Measurements from ENCODE around the gene PPM1A.

The PPM1A gene

GRCh38 chr14:60233251-60233650 lies 15.8 kb upstream of the PPM1A start:
- Histone ChIP-seq H3K79me1 (ENCODE audit: low read depth, low read length) (no peaks in the 10 kb centered on the region), H2BK5ac (ENCODE audit: low read length) (no peak overlapping the region), H4K8ac (ENCODE audit: low read depth, low read length) (no peak overlapping the region), H4K91ac (ENCODE audit: low read depth, low read length, poor library complexity) (no peak overlapping the region), H3K36me3 (replicated peaks in 1 of 2; ENCODE audit: control insufficient read depth in 2 of 2, insufficient read depth in 2 of 2, low read length in 2 of 2) (no peaks in the 10 kb centered on the region), H2AK5ac (ENCODE audit: low read depth, low read length) (no peak overlapping the region), H2BK120ac (ENCODE audit: low read depth, low read length) (no peak overlapping the region), H2BK12ac (ENCODE audit: low read length) (no peak overlapping the region), H2AFZ (ENCODE audit: low read length) (no peak overlapping the region), H3K23ac (ENCODE audit: low read depth, low read length, poor library complexity) (no peak overlapping the region), H3K4ac (ENCODE audit: low read length) (no peak overlapping the region), H3K4me1 (ENCODE audit: control insufficient read depth in 2 of 2, insufficient read depth in 1 of 2, low read depth in 1 of 2, low read length in 2 of 2) (no peaks in the 10 kb centered on the region), H3K27me3 (ENCODE audit: control insufficient read depth in 3 of 3, insufficient read depth in 3 of 3, low read depth in 1 of 3, low read length in 3 of 3) (no peaks in the 10 kb centered on the region), H3K14ac (ENCODE audit: low read length) (no peak overlapping the region), H3K9ac (ENCODE audit: low read depth, low read length, poor library complexity) (no peak overlapping the region), H2BK15ac (ENCODE audit: low read length) (no peak overlapping the region), H3K18ac (ENCODE audit: low read length) (no peak overlapping the region), H3K4me2 (ENCODE audit: insufficient read depth, low read length, poor library complexity, severe bottlenecking) (no peak overlapping the region), H3K9me3 (replicated peaks in 1 of 2; ENCODE audit: control insufficient read depth in 2 of 2, insufficient read depth in 1 of 2, low read depth in 1 of 2, low read length in 2 of 2) (no peaks in the 10 kb centered on the region), H3K27ac (replicated peaks; ENCODE audit: low read length) (no peak overlapping the region), H3K4me3 (ENCODE audit: low read length in 2 of 2) (no peak overlapping the region)
- DNase-seq (ENCODE audit: low spot score), result no peak
- no CpG with 5 or more reads among the region's 3 CpGs for WGBS, 2 donors (ENCODE audit: extremely low coverage in 2 of 2, insufficient read length in 2 of 2, insufficient replicate concordance in 1 of 2)

GRCh38 chr14:60233891-60234290 lies 15.1 kb upstream of the PPM1A start:
- H4K8ac ChIP-seq (ENCODE audit: low read depth, low read length), result no peak overlapping the region
- no peak overlapping the region for H3K27ac ChIP-seq (replicated peaks; ENCODE audit: low read length)
- no peak overlapping the region for H3K4me3 ChIP-seq (ENCODE audit: low read length in 2 of 2)
- H3K14ac ChIP-seq (ENCODE audit: low read length), result no peak overlapping the region
- H3K4ac ChIP-seq (ENCODE audit: low read length), result no peak overlapping the region
- no peak overlapping the region for H2BK12ac ChIP-seq (ENCODE audit: low read length)
- H3K23ac ChIP-seq (ENCODE audit: low read depth, low read length, poor library complexity), result no peak overlapping the region
- no peak overlapping the region for H3K4me2 ChIP-seq (ENCODE audit: insufficient read depth, low read length, poor library complexity, severe bottlenecking)
- no peaks in the 10 kb centered on the region for H3K79me1 ChIP-seq (ENCODE audit: low read depth, low read length)
- H3K27me3 ChIP-seq (ENCODE audit: control insufficient read depth in 3 of 3, insufficient read depth in 3 of 3, low read depth in 1 of 3, low read length in 3 of 3), result peaks cover 0 to 3% (median 0%) of the 10 kb centered on the region in 3 experiments
- H2AFZ ChIP-seq (ENCODE audit: low read length), result no peak overlapping the region
- DNase-seq (ENCODE audit: low spot score), result no peak
- H3K9me3 ChIP-seq (replicated peaks in 1 of 2; ENCODE audit: control insufficient read depth in 2 of 2, insufficient read depth in 1 of 2, low read depth in 1 of 2, low read length in 2 of 2), result no peaks in the 10 kb centered on the region
- H2BK15ac ChIP-seq (ENCODE audit: low read length), result no peak overlapping the region
- H2AK5ac ChIP-seq (ENCODE audit: low read depth, low read length), result no peak overlapping the region
- H3K9ac ChIP-seq (ENCODE audit: low read depth, low read length, poor library complexity), result no peak overlapping the region
- no peak overlapping the region for H2BK5ac ChIP-seq (ENCODE audit: low read length)
- no peaks in the 10 kb centered on the region for H3K4me1 ChIP-seq (ENCODE audit: control insufficient read depth in 2 of 2, insufficient read depth in 1 of 2, low read depth in 1 of 2, low read length in 2 of 2)
- H3K18ac ChIP-seq (ENCODE audit: low read length), result no peak overlapping the region
- no peak overlapping the region for H4K91ac ChIP-seq (ENCODE audit: low read depth, low read length, poor library complexity)
- H3K36me3 ChIP-seq (replicated peaks in 1 of 2; ENCODE audit: control insufficient read depth in 2 of 2, insufficient read depth in 2 of 2, low read length in 2 of 2), result no peaks in the 10 kb centered on the region
- H2BK120ac ChIP-seq (ENCODE audit: low read depth, low read length), result no peak overlapping the region

GRCh38 chr14:60235440-60235839 lies 13.6 kb upstream of the PPM1A start:
- no peak overlapping the region for H3K14ac ChIP-seq (ENCODE audit: low read length)
- peaks cover 0 to 5% (median 0%) of the 10 kb centered on the region in 3 experiments for H3K27me3 ChIP-seq (ENCODE audit: control insufficient read depth in 3 of 3, insufficient read depth in 3 of 3, low read depth in 1 of 3, low read length in 3 of 3)
- no peaks in the 10 kb centered on the region for H3K79me1 ChIP-seq (ENCODE audit: low read depth, low read length)
- H2BK120ac ChIP-seq (ENCODE audit: low read depth, low read length), result no peak overlapping the region
- H3K18ac ChIP-seq (ENCODE audit: low read length), result no peak overlapping the region
- H3K23ac ChIP-seq (ENCODE audit: low read depth, low read length, poor library complexity), result no peak overlapping the region
- no peak overlapping the region for H2BK15ac ChIP-seq (ENCODE audit: low read length)
- no peak overlapping the region for H2BK5ac ChIP-seq (ENCODE audit: low read length)
- H2AK5ac ChIP-seq (ENCODE audit: low read depth, low read length), result no peak overlapping the region
- H4K91ac ChIP-seq (ENCODE audit: low read depth, low read length, poor library complexity), result no peak overlapping the region
- no peak overlapping the region for H4K8ac ChIP-seq (ENCODE audit: low read depth, low read length)
- no peak overlapping the region for H3K27ac ChIP-seq (replicated peaks; ENCODE audit: low read length)
- H3K4me2 ChIP-seq (ENCODE audit: insufficient read depth, low read length, poor library complexity, severe bottlenecking), result no peak overlapping the region
- H2BK12ac ChIP-seq (ENCODE audit: low read length), result no peak overlapping the region
- no peaks in the 10 kb centered on the region for H3K9me3 ChIP-seq (replicated peaks in 1 of 2; ENCODE audit: control insufficient read depth in 2 of 2, insufficient read depth in 1 of 2, low read depth in 1 of 2, low read length in 2 of 2)
- H3K4me1 ChIP-seq (ENCODE audit: control insufficient read depth in 2 of 2, insufficient read depth in 1 of 2, low read depth in 1 of 2, low read length in 2 of 2), result no peaks in the 10 kb centered on the region
- H3K4ac ChIP-seq (ENCODE audit: low read length), result no peak overlapping the region
- H3K36me3 ChIP-seq (replicated peaks in 1 of 2; ENCODE audit: control insufficient read depth in 2 of 2, insufficient read depth in 2 of 2, low read length in 2 of 2), result no peaks in the 10 kb centered on the region
- H2AFZ ChIP-seq (ENCODE audit: low read length), result no peak overlapping the region
- H3K9ac ChIP-seq (ENCODE audit: low read depth, low read length, poor library complexity), result no peak overlapping the region
- no CpG with 5 or more reads among the region's 2 CpGs for WGBS, 2 donors (ENCODE audit: extremely low coverage in 2 of 2, insufficient read length in 2 of 2, insufficient replicate concordance in 1 of 2)
- H3K4me3 ChIP-seq (ENCODE audit: low read length in 2 of 2), result no peak overlapping the region
- no peak for DNase-seq (ENCODE audit: low spot score)

- H3K4me3 ChIP-seq (ENCODE audit: low read length in 2 of 2), result no peak overlapping the region
- H3K9ac ChIP-seq (ENCODE audit: low read depth, low read length, poor library complexity), result no peak overlapping the region
- no peaks in the 10 kb centered on the region for H3K36me3 ChIP-seq (replicated peaks in 1 of 2; ENCODE audit: control insufficient read depth in 2 of 2, insufficient read depth in 2 of 2, low read length in 2 of 2)
- no peaks in the 10 kb centered on the region for H3K79me1 ChIP-seq (ENCODE audit: low read depth, low read length)
- H2BK120ac ChIP-seq (ENCODE audit: low read depth, low read length), result no peak overlapping the region
- no peak overlapping the region for H2AK5ac ChIP-seq (ENCODE audit: low read depth, low read length)
- no peak overlapping the region for H2BK5ac ChIP-seq (ENCODE audit: low read length)
- peaks cover 0 to 8% (median 0%) of the 10 kb centered on the region in 3 experiments for H3K27me3 ChIP-seq (ENCODE audit: control insufficient read depth in 3 of 3, insufficient read depth in 3 of 3, low read depth in 1 of 3, low read length in 3 of 3)
- DNase-seq (ENCODE audit: low spot score), result no peak
- no peaks in the 10 kb centered on the region for H3K9me3 ChIP-seq (replicated peaks in 1 of 2; ENCODE audit: control insufficient read depth in 2 of 2, insufficient read depth in 1 of 2, low read depth in 1 of 2, low read length in 2 of 2)
- no peak overlapping the region for H3K27ac ChIP-seq (replicated peaks; ENCODE audit: low read length)
- H3K4me2 ChIP-seq (ENCODE audit: insufficient read depth, low read length, poor library complexity, severe bottlenecking), result no peak overlapping the region
- no peak overlapping the region for H3K14ac ChIP-seq (ENCODE audit: low read length)
- no peak overlapping the region for H3K18ac ChIP-seq (ENCODE audit: low read length)
- H2AFZ ChIP-seq (ENCODE audit: low read length), result no peak overlapping the region
- no CpG with 5 or more reads among the region's 3 CpGs for WGBS, 2 donors (ENCODE audit: extremely low coverage in 2 of 2, insufficient read length in 2 of 2, insufficient replicate concordance in 1 of 2)
- H4K8ac ChIP-seq (ENCODE audit: low read depth, low read length), result no peak overlapping the region
- no peak overlapping the region for H2BK15ac ChIP-seq (ENCODE audit: low read length)
- no peak overlapping the region for H3K4ac ChIP-seq (ENCODE audit: low read length)
- no peak overlapping the region for H3K23ac ChIP-seq (ENCODE audit: low read depth, low read length, poor library complexity)
- no peak overlapping the region for H2BK12ac ChIP-seq (ENCODE audit: low read length)
- no peak overlapping the region for H4K91ac ChIP-seq (ENCODE audit: low read depth, low read length, poor library complexity)
- H3K4me1 ChIP-seq (ENCODE audit: control insufficient read depth in 2 of 2, insufficient read depth in 1 of 2, low read depth in 1 of 2, low read length in 2 of 2), result peaks cover 2% of the 10 kb centered on the region in 2 donors
These were observed 10.1 kb upstream of the PPM1A start for GRCh38 chr14:60238955-60239354.

All from neuronal stem cell (in vitro differentiated cells).